Hematopoietic multipotent progenitor cell treated with erythropoietin and hydrocortisone succinate and interleukin-3 and kit ligand, for 15 days (in vitro differentiated cells): Measurements from ENCODE around the gene GMEB2.

ENCODE experiments used
- DNase-seq: peaks from one replicate; pipeline ENCODE4 v3.0.0-alpha.2; 2015; ENCODE audit warnings: low spot score

Gene GMEB2

DNA sequence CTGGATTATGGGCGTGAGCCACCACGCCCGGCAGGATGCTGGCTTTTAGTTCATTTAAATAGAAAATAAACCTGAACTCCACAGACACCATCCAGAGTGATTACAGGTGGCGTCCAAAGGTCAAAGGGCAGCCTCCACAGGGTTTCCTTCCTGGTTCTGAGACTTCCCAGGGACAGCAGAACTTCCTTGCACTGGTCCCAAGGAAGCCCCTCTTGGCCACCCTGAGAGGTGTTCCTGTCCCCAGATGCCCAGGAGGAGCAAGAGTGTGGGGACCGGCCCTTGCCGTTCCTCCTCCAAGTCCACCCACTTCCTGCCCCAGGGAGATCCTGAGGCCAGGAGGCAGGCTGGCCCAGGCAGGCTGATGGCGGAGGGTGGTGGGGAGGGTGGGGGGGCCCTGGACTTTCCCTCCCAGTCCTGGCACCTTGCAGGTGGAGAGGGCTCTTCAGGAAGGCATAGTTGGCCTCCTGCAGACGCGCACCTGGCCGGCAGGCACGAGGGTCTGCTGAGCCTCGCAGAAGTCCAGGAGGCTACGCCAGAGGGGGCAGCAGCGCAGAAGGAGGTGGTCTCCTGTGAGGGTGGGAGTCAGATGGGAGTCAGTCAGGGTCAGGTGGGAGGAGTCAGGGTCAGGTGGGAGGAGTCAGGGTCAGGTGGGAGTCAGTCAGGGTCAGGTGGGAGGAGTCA is 68.0 kb downstream of the GMEB2 start:
- no peak for DNase-seq

DNA sequence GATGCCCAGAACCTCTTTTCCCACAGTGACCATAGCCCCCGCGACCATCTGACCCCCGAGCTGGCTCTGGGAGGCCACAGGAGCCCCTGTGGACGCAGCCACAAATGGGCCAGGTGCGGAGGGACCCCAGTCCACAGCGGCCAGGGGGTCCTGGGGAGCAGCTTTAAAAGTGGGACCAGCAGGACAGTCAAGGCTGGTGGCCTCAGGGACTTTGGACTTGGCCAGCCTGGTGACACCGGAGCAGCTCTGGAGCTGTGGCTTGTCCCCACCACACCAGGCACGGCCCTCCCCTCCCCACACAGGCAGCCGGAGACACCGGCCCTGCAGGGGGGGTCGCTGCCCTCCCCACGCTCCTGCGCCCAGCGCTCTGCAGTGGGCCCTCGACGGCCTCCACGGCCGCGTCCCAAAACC is 69.4 kb downstream of the GMEB2 start:
- DNase-seq = no peak

DNA sequence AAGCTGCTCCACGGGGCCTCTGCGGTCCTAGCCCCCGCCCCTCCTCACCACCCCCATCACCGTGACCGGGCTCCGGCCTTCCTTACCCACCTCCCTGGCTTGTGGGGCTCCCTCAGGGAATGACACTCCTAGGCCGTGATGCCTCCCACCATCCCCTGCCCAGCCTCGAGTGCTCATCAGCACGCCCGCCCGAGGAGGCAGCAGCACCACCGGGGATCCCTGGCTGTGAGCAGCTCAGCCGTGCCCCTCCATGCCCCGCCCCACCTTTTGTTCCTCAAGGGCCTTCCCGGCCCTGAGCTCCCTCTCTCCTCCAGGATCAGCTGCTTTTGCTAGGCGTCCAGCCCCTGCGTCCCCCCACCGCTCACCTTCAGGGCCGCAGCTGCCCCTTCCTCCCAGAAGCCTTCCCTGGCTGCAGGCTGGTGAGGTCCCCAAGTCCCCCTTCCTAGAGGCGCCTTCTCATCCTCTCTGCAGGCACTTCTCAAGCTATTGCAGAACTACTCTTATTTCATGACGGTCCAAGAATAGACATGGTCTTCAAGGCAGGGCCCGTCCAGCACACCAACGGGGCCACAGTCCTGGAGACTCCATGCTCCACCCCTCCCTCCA is 69.9 kb downstream of the GMEB2 start:
- no peak for DNase-seq

DNA sequence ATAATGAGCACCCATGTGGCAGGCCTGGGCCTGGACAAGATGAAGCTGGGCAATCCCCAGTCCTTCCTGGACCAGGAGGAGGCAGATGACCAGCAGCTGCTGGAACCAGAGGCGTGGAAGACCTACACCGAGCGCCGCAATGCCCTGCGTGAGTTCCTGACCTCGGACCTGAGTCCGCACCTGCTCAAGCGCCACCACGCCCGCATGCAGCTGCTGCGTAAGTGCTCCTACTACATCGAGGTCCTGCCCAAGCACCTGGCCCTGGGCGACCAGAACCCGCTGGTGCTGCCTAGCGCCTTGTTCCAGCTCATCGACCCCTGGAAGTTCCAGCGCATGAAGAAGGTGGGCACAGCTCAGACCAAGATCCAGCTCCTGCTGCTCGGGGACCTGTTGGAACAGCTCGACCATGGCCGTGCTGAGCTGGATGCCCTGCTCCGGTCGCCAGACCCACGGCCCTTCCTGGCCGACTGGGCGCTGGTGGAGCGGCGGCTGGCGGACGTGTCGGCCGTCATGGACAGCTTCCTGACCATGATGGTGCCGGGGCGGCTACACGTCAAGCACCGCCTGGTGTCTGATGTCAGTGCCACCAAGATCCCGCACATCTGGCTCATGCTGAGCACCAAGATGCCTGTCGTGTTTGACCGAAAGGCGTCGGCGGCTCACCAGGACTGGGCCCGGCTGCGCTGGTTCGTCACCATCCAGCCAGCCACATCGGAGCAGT is 71.1 kb downstream of the GMEB2 start:
- no peak for DNase-seq

DNA sequence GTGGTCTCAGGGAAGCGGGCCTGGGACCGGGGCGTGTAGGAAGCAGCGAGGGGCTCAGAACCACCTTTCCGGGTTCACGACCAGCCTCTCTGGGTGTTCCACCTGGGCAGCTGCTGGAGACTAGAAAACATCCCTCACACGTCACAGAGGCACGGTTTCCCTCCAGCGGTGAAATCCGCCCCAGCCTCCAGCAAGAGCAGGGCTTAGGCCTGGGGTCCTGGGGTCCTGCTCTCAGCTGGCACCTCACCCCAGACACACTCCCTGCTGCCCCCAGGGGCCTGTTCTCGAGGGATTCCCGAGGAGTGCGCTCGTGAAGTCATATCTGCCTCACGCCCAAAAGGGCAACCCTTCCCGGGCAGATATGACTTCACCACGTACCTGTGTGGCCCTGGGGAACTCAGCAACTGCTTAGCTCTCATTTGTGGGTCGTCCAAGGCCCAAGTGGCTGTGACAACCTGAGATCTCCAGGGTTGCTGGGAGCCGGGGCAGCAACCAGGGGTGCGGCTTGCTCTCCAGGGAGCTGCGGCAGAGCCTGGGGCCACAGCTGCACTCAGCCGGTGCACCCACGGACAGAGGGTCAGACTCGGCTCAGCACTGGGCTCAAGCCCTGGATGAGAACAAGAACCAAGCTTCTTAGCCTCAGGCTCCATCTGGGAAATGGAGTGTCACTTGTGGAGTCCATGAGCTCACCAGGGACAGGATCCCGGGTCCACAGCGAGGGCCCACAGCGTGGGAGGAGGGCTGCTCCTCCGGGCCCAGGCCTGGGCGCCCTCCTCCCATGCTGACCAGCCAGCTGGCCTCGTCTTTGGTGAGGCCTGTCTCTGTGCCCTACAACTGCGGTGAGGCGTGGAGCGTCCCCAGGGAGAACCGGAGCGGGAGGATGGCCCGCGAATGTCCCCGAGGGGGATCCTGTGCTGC is 72.3 kb downstream of the GMEB2 start:
- DNase-seq = no peak

DNA sequence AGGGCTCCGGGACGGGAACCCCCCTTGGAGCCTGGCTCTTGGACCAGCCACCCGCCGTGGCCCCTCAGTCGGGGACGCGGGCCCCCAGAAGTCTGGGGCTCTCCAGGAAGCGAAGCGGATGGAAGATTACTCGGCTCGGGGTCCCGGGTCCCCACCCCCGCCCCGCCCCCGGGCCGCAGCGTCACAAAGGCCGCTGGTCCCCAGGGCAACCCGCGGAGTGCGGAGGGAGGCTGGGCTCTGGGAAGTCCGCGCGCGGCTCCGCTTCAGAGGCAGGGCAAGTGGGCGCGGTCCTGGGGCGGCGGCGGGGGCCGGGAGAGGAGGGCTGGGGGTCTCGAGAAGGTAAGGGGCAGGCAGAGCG is 73.0 kb downstream of the GMEB2 start, which contains the start of gene FNDC11:
Gene FNDC11 (plus strand): TSS at position 227 of the 358 bp plus-strand sequence. CDS start 1,505 bp downstream, outside the sequence.
- DNase-seq = no peak

DNA sequence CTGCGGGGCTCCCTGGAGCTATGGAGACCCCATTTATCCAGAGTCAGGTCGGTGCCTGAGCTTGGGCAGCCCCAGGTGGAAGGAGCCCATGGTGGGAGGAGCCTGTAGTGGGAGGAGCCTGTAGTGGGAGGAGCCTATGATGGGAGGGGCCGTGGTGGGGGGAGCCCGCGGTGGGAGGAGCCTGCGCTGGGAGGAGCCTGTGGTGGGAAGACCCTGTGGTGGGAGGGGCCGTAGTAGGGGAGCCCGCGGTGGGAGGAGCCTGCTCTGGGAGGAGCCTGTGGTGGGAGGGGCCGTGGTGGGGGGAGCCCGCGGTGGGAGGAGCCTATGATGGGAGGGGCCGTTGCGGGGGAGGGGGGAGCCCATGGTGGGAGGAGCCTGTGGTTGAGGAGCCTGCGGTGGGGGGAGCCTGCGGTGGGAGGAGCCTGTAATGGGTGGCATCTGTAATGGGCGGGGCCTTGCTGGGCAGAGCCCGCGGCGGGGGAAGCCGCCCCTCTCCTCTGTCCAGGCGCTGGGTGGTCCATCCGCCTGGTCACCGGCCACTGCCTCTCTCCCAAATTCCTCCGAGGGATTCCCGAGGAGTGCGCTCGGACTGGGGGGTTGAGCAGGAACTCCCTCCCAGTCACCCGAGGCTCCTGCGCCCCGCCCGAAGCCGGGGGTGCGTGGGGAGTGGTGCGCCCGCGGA is 73.5 kb downstream of the GMEB2 start:
- DNase-seq = peak; percentile 67

DNA sequence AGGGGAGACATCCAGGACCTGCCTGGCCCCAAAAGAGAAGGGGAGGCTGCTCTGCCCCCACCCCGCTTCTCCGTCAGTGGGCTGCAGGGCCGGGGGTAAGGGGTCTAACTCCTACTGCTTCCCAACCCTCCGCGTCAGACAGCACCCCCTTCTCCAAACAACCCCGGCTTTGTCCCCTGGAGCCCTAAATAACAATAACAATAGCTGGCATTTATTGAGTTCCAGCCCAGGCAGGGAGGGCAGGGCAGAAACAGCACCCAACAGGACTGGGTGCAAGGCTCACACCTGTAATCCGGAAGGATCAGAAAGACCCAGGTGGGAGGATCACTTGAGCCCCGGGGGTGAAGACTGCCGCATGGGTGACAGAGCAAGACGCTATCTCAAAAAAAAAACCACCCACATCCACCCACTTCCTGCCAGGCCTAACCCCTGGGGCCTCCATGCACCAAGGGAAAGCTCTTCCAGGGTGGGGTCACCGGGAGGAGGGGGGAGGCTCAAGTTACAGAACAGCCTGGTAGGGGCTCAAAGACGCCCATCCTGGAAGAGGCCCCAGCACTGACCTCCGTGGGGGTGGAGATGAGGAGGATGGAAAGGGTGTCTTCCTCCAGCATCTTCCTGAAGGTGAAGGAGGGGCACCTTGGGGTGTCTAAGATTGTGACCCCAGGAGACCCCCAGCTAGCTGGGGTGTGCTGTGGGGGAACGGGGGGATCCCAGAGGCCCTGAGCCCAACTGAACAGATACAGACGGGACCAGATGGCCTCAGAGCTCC is 74.2 kb downstream of the GMEB2 start:
- no peak for DNase-seq

DNA sequence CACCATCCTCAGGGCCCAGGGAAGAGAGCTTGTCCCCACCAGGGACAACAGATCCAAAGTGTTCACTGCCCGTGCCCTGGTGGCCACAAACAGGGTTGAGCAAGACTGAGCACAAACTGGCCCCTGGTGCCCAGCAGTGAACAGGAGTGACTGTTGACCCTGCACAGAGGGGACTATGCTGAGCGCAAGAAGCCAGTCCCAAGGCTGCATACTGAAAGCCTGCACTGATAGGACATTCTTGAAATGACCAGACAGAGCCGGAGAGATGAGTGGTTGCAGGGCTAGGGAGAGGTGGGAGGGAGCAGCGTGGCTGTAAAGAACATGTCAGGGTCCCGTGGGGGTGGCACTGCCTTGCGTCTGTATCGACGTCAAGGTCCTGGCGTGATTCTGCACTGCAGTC is 75.8 kb downstream of the GMEB2 start:
- no peak for DNase-seq

DNA sequence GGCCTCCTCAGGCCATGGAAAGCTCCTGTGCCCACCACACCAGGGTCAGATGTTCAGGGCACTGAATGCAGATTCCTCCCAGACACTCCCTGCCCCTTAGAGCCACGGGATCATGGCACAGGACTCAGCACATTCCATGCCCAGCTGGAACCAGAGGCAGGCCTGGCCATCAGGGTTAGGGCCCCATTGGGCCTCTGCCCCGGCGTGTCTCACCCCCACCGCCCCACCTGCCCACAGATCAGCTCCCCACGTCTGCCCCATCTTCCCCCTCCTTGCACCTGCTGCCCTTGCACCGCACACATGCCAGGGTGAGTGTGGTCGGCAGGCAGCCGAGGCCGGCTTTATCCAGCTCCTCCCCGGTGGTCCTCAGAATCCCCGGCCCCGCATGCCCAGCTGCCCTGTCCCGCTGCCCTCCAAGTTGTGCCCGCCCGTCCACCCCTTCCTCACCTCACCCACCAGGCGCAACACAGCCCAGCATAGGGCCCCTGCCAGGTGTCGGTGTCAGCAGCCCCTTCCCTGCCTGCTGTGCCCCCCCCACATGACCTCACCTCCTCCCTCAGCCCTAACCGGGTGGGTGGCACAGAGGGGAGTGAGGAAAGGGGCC is 77.1 kb downstream of the GMEB2 start:
- DNase-seq = no peak

DNA sequence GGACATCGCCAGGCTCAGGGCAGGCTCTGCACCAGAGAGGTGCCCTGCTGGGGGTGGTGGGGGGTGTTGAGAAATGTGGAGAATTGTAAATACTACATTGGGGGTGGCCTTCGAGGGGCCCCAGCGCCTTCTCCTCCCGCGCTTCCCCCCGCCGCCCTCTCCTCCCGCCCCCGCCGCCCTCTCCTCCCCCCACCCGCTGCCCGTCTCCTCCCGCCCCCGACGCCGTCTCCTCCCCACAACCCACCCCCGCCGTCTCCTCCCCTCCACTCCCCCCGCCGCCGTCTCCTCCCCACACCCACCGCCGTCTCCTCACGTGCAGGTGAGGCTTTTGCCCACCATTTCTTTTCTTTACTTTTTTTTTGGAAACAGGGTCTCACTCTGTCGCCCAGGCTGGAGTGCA is 77.9 kb downstream of the GMEB2 start:
- DNase-seq = no peak

DNA sequence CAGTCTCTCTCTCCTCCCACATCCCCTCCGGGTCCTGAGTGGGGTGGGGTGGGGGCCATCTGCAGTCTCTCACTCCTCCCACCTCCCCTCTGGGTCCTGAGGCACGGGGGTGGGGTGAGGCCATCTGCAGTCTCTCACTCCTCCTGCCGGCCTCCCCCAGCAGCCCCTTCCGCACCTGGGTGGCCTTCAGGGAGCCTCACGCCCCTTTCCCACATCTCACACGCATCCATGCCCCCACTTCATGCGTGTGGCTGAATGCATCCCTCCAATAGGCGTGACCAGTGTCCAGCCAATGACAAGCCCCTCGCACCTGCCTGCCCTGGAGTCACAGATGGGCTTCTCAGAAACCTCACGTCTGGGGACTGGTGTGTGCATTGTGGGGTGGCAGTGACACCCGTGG is 78.4 kb downstream of the GMEB2 start:
- no peak for DNase-seq

DNA sequence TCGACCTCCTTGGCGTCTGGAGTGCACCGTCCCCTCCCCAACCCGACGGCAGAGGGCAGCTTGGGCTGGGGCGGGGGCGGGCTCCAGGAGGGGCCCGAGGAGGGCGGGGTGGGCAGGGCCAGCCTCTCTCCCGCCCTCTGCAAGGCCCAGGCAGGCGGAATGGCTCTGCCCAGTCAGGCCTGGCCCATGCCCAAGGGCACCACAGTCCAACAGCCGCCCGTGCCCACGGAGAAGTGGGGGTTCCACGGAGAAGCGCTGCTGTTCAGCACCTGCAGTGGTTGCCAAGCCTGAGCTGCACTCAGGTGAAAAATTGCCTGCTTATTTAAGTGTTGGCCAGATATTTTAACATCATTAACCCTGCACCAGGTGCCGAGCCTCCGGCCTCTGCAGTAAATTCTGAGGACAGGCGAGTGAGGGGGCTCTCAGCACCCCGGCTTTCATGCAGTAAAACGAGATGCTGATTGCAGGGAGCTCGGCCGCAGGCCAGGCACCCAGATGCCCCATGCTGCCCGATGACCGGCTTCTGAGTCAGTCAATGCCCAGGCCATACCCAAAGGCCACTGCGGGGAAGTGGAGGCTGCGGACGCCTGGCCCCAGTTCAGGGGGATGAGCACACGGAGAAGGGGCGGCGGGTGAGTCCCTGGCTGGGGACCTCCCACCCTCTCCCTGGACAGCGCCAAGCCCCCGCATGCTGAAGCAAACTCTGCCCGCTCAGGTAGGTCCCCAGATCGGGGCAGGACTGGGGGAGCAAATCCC is 79.0 kb downstream of the GMEB2 start, which contains the start of gene SRMS:
Gene SRMS (minus strand): TSS at position 25 of the 756 bp plus-strand sequence. CDS start 286 bp downstream, outside the sequence.
- no peak for DNase-seq

DNA sequence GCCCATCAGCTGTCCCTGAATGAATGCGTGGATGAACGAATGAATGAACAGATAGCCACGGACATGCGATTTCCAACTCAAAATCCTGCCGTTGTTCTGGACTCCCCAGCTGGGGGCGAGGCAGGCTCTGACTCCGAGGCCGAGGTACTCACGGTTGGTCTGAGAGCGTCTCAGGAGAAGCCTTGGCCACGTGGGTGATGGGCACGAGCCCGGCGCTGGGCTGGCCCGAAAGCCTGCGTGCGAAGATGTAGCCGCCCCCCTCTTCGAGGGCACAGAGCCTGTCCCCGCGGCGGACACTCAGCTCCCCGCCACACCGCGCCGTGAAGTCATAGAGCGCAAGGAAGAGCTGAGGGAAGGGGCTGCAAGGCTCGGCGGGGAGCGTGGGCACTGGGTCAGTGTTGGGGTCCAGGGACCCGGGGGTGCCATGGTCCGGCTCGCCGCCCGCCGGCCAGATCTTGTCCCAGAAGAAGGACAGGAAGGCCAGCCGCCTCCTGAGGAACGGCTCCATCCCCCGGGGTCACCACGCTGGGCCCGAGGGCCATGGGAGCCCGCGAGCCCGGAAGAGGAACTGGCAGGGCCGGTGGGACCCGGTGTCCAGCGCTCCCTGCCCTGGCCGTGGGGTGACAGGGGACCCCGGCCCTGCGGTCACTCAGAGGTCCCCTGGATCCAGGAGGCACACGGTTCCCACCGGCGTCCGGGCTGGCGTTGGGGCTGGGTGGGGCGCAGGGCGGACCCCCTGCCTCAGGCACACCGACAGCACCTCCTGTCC is 79.8 kb downstream of the GMEB2 start:
- DNase-seq = no peak

DNA sequence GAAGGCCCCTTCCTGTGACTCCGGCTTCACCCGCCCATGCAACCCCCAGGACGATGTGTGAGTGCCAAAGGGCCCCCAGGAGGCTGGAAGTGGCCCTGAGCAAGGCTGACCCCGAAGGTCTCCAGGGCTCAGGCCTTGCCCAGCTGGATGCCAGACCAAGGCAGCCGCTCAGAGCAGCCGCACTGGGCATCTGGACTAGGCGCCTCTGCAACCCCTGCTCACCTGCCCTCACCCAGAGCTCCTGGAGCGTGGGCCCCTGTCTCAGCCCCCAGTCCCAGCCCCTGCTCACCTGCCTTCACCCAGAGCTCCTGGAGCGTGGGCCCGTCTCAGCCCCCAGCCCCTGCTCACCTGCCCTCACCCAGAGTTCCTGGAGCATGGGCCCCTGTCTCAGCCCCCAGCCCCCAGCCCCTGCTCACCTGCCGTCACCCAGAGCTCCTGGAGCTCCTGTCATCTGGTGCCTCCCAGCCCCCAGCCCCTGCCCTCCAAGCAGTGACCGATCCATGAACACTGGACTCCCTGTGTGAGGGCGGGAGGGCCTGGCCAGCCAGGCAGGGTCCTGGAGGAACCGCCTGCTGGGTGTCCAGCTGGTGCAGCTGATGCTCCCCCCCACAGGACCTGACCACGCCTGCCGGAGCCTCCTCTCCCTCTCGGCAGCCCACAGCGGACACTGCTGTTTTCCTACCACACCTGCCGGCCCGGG is 80.5 kb downstream of the GMEB2 start:
- DNase-seq = no peak

DNA sequence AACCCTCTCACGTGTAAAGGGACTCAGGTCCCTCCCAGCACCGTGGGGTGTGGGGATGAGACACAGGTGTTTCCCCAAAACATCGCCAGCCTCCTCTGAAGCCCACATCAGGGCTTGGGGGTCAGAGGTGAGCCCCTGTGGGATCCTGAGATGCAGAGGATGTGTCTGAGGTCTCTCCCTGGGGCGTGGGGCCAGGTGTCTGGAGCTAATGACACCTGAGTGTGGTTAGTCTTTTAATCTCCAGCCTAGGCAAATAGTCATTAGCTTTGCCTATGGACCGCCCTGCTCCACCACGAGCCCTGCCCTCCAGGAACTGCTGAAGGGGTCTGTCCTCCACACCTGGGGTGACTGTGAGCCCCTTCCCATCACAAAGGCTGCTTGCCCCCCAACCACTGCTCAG is 81.1 kb downstream of the GMEB2 start:
- no peak for DNase-seq

DNA sequence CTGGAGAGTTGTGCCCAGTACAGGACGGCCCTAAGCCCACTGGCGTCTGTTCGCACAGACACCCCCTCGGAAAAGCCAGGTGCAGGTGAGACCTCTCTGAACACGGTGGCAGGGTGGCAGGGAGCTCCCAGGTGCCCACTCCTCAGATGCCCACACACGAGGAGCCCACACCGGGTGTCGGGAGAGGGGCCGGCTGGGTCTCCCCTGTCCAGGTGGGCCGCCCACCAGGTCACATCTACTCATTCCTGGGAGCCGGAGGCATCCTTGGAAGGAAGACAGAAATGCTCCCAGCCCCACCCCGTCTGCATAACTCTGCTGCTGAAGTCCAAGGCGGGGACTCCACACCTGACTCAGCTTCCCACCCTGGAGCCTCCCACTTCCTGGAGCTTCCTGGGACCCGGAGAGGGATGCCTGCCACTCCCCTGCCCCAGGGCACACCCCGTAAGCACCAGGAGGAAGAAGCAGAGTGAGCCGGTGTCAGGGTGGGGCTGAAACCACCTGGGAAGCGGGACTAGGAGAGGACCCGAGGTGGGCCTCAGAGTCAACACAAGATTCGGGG is 81.9 kb downstream of the GMEB2 start:
- DNase-seq = no peak
